ENCODE results near the gene ST8SIA1. TPM values are rescaled to one million over a fixed set of nuclear protein-coding genes. Genes with fewer than 3 reads are reported as not detected.

Gene ST8SIA1
- polyA plus RNA-seq, 1 of the 3 experiments (the other 2 are of a cell fraction) = 0.12 TPM

GRCh38 chr12:22283006-22283506 lies 51.5 kb downstream of the ST8SIA1 start:
- Histone ChIP-seq H3K4me2 (peak overlapping the region; percentile 66; the same call in 1 of the 2 replicates), H4K20me1 (ENCODE audit: insufficient read depth) (no peaks in the 10 kb centered on the region), H3K9me2 (no peaks in the 10 kb centered on the region), H3K79me2 (ENCODE audit: insufficient read depth) (no peaks in the 10 kb centered on the region), H3K27me3 (ENCODE audit: insufficient read depth) (no peaks in the 10 kb centered on the region), H3K4me1 (ENCODE audit: control insufficient read depth in 1 of 2, insufficient read depth in 2 of 2, low read depth in 1 of 2, low read length in 1 of 2) (peaks cover 0 to 6% of the 10 kb centered on the region in 2 experiments; a peak in 2 of 4 replicates), H3F3A (replicated peaks; ENCODE audit: insufficient read depth) (peaks cover 7% of the 10 kb centered on the region), H2AFZ (ENCODE audit: low read depth) (no peak overlapping the region), H3K36me3 (replicated peaks in 1 of 2; ENCODE audit: control insufficient read depth in 1 of 2, insufficient read depth in 2 of 2, low read length in 1 of 2) (no peaks in the 10 kb centered on the region), H3K9me3 (no peaks in the 10 kb centered on the region), H3K9ac (peak overlapping the region; percentile 29; the same call in 1 of the 2 replicates), H3K27ac (ENCODE audit: low read depth in 2 of 2, low read length in 1 of 2) (peak overlapping the region; percentile 79 to 81), H3K4me3 (ENCODE audit: low read depth in 2 of 2, low read length in 1 of 2) (no peak overlapping the region)
- DNase-seq = no peak
- WGBS (ENCODE audit: low lambda C conversion rate) = 9% methylated on average over 3 of the region's 3 CpGs
- ChIA-PET CTCF (interaction anchor here (0.9 to 1.5 kb wide), 2 partner anchors 11 to 52 kb away, joined by 3 read pairs; no protein-coding TSS in a partner anchor), POLR2A (no interaction called here)
- TF ChIP-seq TEAD4 (IDR thresholded peaks at IDR 0.05; ENCODE audit: borderline replicate concordance, insufficient read depth) = peak; percentile 83
- no peak for TF ChIP-seq NRF1 (IDR thresholded peaks at IDR 0.05; ENCODE audit: low read depth, low read length)
- TF ChIP-seq EP300 (IDR thresholded peaks at IDR 0.05; ENCODE audit: borderline replicate concordance in 1 of 2, low read depth in 1 of 2, low read length in 1 of 2) = peak; percentile 21 to 83; a peak in 2 of 4 replicates
- TF ChIP-seq, protein P1, sequence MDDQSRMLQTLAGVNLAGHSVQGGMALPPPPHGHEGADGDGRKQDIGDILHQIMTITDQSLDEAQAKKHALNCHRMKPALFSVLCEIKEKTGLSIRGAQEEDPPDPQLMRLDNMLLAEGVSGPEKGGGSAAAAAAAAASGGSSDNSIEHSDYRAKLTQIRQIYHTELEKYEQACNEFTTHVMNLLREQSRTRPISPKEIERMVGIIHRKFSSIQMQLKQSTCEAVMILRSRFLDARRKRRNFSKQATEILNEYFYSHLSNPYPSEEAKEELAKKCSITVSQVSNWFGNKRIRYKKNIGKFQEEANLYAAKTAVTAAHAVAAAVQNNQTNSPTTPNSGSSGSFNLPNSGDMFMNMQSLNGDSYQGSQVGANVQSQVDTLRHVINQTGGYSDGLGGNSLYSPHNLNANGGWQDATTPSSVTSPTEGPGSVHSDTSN (IDR thresholded peaks at IDR 0.05) = peak; percentile 94
- no peak for TF ChIP-seq TAF1 (IDR thresholded peaks at IDR 0.05; ENCODE audit: borderline replicate concordance, low read depth, low read length)
- TF ChIP-seq USF1 (IDR thresholded peaks at IDR 0.05; ENCODE audit: borderline replicate concordance, low read depth) = no peak
- peak; percentile 81 for TF ChIP-seq JUND (IDR thresholded peaks at IDR 0.05)
- TF ChIP-seq, protein P2, sequence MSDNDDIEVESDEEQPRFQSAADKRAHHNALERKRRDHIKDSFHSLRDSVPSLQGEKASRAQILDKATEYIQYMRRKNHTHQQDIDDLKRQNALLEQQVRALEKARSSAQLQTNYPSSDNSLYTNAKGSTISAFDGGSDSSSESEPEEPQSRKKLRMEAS (IDR thresholded peaks at IDR 0.05; ENCODE audit: low read depth) = peak; percentile 26; the same call in 1 of the 2 replicates
- TF ChIP-seq, protein P3, sequence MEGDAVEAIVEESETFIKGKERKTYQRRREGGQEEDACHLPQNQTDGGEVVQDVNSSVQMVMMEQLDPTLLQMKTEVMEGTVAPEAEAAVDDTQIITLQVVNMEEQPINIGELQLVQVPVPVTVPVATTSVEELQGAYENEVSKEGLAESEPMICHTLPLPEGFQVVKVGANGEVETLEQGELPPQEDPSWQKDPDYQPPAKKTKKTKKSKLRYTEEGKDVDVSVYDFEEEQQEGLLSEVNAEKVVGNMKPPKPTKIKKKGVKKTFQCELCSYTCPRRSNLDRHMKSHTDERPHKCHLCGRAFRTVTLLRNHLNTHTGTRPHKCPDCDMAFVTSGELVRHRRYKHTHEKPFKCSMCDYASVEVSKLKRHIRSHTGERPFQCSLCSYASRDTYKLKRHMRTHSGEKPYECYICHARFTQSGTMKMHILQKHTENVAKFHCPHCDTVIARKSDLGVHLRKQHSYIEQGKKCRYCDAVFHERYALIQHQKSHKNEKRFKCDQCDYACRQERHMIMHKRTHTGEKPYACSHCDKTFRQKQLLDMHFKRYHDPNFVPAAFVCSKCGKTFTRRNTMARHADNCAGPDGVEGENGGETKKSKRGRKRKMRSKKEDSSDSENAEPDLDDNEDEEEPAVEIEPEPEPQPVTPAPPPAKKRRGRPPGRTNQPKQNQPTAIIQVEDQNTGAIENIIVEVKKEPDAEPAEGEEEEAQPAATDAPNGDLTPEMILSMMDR (IDR thresholded peaks at IDR 0.05) = no peak
- no peak for TF ChIP-seq RFX5 (IDR thresholded peaks at IDR 0.05; ENCODE audit: low read length)
- TF ChIP-seq SIN3A (IDR thresholded peaks at IDR 0.05; ENCODE audit: borderline replicate concordance, low read depth, low read length) = no peak
- TF ChIP-seq FOXM1 (IDR thresholded peaks at IDR 0.05; ENCODE audit: low read depth) = 0 out of 2 replicates have a peak, but pooled peaks have one; percentile 47
- no peak for TF ChIP-seq IRF3 (IDR thresholded peaks at IDR 0.05; ENCODE audit: low read depth, low read length)
- no peak for TF ChIP-seq RAD21 (IDR thresholded peaks at IDR 0.05; ENCODE audit: low read length)
- TF ChIP-seq NFIC (IDR thresholded peaks at IDR 0.05; ENCODE audit: borderline replicate concordance) = peak; percentile 76; the same call in 1 of the 2 replicates
- TF ChIP-seq FOXJ3 (CRISPR knock-in tag; IDR thresholded peaks at IDR 0.05) = no peak
- TF ChIP-seq USF2 (IDR thresholded peaks at IDR 0.05; ENCODE audit: borderline replicate concordance, low read depth, low read length) = no peak
- TF ChIP-seq CHD2 (IDR thresholded peaks at IDR 0.05; ENCODE audit: low read length, partially characterized antibody) = no peak
- TF ChIP-seq MEF2A (IDR thresholded peaks at IDR 0.05; ENCODE audit: borderline replicate concordance, low read depth) = 0 out of 2 replicates have a peak, but pooled peaks have one; percentile 12
- no peak for TF ChIP-seq GATA2 (CRISPR knock-in tag; IDR thresholded peaks at IDR 0.05)
- TF ChIP-seq TCF12 (IDR thresholded peaks at IDR 0.05) = peak; percentile 90
- TF ChIP-seq RCOR1 (IDR thresholded peaks at IDR 0.05; ENCODE audit: low read length) = no peak
- no peak for TF ChIP-seq ELF1 (IDR thresholded peaks at IDR 0.05)
- peak; percentile 51; the same call in 1 of the 2 replicates for TF ChIP-seq FOSL2 (IDR thresholded peaks at IDR 0.05; ENCODE audit: borderline replicate concordance, low read depth)
- TF ChIP-seq, protein P4, sequence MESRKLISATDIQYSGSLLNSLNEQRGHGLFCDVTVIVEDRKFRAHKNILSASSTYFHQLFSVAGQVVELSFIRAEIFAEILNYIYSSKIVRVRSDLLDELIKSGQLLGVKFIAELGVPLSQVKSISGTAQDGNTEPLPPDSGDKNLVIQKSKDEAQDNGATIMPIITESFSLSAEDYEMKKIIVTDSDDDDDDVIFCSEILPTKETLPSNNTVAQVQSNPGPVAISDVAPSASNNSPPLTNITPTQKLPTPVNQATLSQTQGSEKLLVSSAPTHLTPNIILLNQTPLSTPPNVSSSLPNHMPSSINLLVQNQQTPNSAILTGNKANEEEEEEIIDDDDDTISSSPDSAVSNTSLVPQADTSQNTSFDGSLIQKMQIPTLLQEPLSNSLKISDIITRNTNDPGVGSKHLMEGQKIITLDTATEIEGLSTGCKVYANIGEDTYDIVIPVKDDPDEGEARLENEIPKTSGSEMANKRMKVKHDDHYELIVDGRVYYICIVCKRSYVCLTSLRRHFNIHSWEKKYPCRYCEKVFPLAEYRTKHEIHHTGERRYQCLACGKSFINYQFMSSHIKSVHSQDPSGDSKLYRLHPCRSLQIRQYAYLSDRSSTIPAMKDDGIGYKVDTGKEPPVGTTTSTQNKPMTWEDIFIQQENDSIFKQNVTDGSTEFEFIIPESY (IDR thresholded peaks at IDR 0.05; ENCODE audit: borderline replicate concordance, low read depth) = peak; percentile 45; the same call in 1 of the 2 replicates
